SKM-1 treated with dmso at 0.1 percent for 144 hours (cell line): Measurements from ENCODE around the gene LCORL.

Experiments
- DNase-seq: peaks from one replicate; lab custom pipeline; 2025; ENCODE audit not compliant: unreplicated experiment; lab: John Stamatoyannopoulos, UW

The LCORL gene

GRCh38 chr4:17939054-17939453 is 82.5 kb downstream of the LCORL start:
- no peak for DNase-seq

GRCh38 chr4:17934286-17934685 is 87.3 kb downstream of the LCORL start:
- DNase-seq: no peak

DNA sequence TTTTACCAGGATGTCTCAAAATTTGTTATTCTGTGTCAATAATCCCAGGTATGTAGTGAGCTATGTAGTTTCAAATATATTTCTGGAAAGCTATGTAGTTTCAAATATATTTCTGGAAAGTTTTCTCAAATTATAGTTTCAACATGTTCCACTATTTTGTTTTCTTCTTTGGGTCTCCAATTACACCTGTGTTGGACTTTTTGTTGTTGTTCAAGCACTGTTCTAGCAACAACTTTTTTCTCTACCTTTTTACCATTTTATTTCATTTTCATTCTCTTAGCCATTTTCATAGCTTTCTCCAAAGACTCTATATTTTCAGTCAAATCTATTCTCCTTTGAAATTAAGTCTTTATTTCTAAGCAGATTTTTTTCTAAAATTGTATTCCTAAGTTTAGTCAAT is 88.4 kb downstream of the LCORL start:
- DNase-seq: no peak

- DNase-seq: no peak
Measured at GRCh38 chr4:17932041-17932440, 89.5 kb downstream of the LCORL start.

- no peak for DNase-seq
Measured at GRCh38 chr4:17930256-17930655, 91.3 kb downstream of the LCORL start.

DNA sequence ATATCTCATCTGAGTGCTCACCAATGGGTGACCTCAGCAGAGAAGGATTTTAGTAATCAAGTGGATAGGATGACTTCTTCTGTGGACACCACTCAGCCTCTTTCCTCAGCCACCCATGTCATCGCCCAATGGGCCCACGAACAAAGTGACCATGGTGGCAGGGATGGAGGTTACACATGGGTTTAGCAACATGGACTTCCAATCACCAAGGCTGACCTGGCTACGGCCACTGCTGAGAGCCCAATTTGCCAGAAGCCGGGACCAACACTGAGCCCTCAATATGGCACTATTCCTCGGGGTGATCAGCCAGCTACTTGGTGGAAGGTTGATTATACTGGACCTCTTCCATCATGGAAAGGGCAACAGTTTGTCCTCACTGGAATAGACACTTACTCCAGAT is 97.4 kb downstream of the LCORL start:
- no peak for DNase-seq

GRCh38 chr4:17921451-17921850 is 100.1 kb downstream of the LCORL start:
- DNase-seq: no peak

DNA sequence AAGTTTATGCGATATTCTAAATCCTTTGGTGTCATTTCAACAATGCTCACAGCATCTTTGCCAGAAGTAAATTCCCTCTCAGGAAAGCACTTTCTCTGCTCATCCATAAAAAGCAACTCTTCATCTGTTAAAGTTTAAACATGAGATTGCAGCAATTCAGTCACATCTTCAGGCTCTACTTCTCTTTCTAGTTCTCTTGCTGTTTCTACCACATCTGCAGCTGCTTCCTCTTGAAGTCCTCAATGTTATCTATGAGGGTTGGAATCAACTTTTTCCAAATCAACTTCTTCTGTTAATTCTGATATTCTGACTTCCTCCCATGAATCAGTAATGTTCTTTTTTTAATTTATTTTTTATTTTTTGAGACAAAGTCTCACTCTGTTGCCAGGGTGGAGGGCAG is 100.9 kb downstream of the LCORL start:
- DNase-seq: no peak

- DNase-seq: no peak
Measured at GRCh38 chr4:17915439-17915838, 106.1 kb downstream of the LCORL start.

DNA sequence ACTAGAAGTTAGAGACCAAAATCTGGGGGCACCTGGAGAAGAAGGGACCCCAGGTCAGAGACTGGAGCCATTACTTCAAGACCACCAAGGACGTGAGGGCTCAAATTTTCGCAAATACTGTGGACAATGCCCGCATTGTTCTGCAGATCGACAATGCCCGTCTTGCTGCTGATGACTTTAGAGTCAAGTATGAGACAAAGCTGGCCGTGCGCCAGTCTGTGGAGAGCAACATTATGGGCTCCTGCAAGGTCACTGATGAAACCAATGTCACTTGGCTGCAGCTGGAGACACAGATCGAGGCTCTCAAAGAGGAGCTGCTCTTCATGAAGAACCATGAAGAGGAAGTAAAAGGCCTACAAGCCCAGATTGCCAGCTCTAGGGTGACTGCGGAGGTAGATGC is 109.5 kb downstream of the LCORL start:
- no peak for DNase-seq

DNA sequence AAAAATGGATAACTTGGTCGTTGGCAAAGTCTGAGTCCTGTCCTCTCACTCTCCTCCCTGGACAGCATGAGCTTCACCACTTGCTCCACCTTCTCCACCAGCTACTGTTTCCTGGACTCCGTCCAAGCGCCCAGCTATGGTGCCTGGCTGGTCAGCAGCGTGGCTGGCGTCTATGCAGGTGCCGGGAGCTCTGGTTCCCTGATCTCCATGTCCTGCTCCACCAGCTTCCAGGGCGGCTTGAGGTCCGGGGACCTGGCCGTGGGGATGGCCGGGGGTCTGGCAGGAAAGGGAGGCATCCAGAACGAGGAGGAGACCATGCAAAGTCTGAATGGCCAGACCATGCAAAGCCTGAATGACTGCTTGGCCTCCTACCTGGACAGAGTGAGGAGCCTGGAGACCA is 109.9 kb downstream of the LCORL start:
- no peak for DNase-seq

DNA sequence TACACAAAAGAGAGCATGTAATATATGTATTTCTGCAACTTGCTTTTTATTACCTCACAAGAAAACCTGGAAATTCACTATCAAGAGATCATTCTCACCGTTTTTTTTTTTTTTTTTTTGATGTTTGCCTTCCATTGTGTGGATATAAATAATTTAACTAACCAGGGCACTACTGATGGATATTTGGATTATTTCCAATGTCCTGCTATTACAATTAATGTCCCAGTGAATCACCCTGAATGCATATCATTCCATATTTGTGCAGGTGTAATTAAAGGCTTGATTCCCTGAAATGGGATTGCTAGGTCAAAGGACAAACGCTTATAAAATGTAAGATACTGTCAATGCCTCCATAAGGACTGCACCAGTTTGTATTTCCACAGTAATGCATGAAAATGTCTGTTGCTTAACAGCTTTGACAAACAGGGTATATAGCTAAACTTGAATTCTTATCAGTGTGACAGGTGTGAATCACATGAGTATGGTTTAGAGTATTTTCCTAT is 123.0 kb downstream of the LCORL start:
- DNase-seq: no peak

DNA sequence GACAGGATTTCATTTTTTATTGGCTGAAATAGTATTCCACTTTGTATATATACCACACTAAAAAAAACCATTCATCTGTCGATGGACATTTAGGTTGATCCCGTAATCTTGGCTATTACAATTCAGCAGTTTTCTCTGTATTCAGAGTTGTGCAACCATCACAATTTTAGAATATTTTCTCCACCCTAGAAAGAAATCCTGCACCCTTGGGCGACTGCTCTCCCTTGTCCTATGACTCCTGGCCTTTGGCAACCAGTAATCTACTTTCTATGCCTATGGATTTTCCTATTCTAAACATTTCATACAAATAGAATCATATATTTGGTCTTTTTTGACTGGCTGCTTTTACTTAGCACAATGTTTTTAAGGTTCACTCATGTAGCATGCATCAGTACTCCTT is 126.1 kb downstream of the LCORL start:
- no peak for DNase-seq

GRCh38 chr4:17894421-17894820 is 127.1 kb downstream of the LCORL start:
- DNase-seq: no peak

GRCh38 chr4:17889692-17890091 is 131.9 kb downstream of the LCORL start:
- DNase-seq: no peak

DNA sequence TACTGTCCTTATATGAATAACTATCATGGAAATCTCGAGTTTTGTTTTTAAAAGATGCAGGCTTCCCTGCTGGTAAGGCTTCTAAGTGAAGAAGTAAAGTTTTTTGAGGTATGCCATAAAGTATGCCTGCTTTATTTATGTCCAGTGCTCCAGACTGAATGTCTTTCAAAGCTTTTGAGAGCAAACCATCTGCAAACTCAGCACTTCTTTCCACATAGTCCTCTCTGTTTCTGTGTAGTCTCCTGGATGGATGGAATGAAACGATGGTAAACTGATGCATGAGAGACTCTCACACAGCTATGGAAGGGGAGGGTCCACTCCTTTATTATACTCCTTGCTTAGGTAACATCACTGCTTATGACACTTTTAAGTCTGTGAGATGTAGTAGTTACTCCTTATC is 137.0 kb downstream of the LCORL start:
- no peak for DNase-seq

- DNase-seq: no peak
Measured at GRCh38 chr4:17884063-17884462, 137.5 kb downstream of the LCORL start.

GRCh38 chr4:17877661-17878060 is 143.9 kb downstream of the LCORL start:
- no peak for DNase-seq

GRCh38 chr4:17876943-17877342 is 144.6 kb downstream of the LCORL start:
- no peak for DNase-seq

DNA sequence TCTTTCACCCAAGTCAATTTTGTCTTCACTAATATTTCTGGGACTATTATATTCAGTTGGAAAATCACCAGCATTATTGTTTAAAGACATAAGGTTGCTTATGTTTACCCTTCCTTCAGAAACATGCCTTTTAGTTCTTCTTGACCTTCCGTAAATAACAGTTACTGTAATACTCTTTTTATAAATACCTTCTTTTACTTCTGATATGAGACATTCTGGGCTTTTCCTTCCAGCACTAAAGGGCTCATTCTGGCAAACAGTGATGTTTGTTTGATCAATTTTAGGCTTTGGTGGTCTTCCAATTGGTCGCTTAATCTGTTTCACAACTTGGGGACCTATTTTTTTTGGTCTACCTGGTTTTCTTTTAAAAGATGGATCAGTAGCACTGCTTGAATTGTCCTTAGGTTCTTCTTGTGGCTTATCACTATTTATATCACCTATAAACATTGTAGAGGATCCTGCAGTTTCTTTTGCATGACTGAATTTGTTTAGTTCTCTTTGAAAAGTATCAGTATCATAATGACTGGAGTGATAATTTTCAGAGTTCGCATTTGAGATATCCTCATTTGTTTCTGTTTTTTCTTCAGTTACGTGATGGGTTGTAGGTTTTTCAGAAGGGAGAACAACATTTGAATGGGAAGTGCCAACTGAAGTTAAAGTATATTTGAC is 146.0 kb downstream of the LCORL start:
- DNase-seq: no peak

GRCh38 chr4:17869327-17869726 is 152.2 kb downstream of the LCORL start:
- DNase-seq: no peak

GRCh38 chr4:17867276-17867675 is 154.3 kb downstream of the LCORL start:
- no peak for DNase-seq

- no peak for DNase-seq
Measured at GRCh38 chr4:17866810-17867209, 154.7 kb downstream of the LCORL start.
